Measurements from ENCODE around the gene CHST3. TPM values are rescaled to one million over a fixed set of nuclear protein-coding genes. Genes with fewer than 3 reads are reported as not detected.
A peak's percentile ranks its signal among the peaks of the same experiment; 100 is the strongest.

The CHST3 gene
- total RNA-seq, 1 experiment from 2014 or later = 7.5 TPM

DNA sequence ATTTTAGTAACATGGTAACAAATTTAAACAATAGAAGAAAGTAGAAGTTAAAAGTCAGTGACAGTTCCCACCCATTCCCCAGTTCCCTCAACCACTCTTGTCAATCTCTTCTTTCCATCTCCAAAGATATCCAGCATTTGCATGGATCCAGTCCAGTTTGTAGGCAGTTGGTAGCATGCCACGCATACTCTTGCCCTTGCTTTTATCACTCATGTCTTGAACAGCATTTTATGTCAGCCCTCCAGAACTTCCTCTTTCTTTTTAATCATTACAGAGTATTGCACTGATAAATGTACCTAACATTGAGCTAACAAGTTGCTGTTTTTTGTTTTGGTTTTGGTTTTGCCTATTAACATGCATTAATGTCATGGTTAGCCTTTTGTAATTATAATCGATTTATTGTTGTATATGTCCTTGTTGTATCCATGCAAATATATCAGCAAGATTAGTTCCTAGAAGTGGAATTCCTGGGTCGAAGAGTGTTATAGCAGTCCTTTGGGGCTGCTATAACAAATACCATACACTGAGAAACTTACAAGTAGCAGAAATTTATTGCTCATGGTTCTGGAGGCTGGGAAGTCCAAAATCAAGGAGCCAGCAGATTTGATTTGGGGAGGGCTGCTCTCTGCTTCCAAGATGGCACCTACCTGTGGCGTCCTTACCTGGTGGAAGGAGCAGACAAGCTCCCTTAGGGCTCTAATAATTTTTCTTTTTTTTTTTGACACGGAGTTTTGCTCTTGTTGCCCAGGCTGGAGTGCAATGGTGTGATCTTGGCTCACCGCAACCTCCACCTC is 25.7 kb downstream of the CHST3 start:
- no peak for DNase-seq (ENCODE audit: low read depth)

DNA sequence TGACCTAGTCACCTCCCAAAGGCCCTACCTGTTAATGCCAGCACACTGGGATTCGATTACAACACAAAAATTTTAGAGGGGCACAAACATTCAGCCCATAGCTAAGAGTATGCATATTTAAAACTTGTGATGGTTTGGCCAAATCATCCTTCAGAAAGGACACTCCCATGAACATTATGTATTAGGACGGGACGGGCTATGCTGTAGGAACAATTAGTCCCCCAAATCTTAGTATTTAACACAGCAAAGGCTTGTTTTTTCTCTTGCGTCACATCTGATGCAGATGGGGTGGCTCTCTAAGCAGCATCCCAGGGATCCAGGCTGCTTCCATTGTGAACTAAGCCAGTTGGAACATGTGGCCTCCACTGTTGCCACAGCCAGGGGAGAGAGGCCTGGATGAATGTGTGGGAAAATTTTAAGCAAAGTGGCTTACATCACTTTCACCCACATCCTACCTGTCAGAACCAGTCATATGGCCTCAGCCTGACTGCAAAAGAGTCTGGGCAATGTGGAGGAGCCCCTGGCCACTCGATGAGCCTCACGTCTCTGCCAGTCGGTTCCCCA is 26.6 kb downstream of the CHST3 start:
- DNase-seq (ENCODE audit: low read depth) = no peak

DNA sequence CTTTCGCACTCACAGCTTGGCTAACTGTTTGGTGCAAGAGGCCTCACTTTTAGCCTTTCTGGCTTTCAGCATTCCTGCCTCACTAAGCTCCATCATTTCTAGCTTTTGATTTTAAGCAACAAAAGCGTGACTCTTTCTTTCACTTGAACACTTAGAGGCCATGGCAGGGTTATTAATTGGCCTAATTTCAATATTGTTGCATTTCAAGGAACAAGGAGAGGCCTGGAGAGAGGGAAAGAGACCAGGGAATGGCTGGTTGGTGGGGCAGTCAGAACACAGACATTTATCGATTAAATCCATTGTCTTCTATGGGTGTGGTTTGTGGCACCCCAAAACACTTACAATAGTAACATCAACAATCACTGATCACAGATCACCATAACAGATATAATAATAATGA is 31.3 kb downstream of the CHST3 start:
- DNase-seq (ENCODE audit: low read depth) = no peak

DNA sequence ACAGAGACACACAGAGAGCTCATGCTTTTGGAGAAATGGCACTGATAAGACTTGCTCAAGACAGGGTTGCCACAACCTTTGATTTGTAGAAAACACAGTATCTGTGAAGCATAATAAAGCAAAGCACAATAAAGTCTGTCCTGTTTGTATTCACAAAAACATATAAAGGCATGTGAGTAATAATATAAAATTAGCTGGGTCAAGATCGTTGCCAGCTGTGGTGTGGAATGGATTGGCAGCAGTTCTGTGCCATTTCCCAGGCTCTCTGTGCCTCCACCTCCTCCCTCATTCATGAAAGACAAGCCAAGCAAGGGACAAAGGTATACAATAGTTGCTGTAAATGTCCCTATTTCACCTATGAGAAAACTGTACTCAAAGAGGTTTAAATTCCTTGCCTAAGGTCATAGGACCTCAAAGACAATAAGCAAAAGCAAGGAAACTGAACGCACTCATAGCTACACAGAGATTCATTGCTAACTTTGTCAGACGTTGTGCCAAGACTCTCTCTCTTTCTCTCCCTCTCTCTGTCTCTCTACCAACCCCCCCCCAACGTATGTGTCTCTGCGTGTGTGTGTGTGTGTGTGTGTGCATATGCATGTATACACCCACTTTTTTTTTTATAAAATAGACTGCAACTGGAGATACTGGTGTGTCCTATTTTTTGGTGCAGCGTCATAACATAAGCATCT is 31.8 kb downstream of the CHST3 start:
- DNase-seq (ENCODE audit: low read depth) = no peak

DNA sequence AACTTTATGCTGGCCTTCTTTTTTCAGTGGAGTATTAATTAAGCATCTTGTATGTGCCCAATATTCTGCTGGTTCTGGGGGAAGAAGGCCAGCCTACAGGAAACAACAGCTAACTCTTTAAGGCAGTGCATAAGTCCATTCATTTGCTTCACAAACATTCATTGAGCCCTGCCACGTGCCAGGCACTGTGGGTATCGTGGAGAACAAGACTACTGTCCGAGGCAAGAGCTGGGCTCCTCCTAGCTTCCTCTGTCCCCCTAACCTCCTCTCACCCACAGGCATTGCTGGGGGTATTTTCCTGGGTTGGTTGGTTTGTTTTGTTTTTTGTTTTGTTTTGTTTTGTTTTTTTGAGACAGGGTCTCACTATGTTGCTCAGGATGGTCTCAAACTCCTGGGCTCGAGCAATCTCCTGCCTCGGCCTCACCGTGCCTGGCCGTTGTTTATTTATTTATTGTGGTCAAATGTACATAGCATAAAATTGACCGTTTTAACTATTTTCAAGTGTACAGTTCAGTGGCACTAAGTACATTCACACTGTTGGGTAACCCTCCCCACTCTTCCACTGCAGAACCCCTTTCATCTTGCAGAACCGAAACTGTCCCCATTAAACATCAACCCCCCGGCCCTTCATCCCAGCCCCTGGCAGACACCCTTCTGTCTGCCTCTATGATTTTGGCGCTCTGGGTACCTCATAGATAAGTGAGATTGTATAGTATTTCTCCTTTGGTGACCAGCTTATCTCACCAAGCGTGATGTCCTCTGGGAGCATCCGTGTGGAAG is 32.6 kb downstream of the CHST3 start:
- DNase-seq (ENCODE audit: low read depth) = no peak

DNA sequence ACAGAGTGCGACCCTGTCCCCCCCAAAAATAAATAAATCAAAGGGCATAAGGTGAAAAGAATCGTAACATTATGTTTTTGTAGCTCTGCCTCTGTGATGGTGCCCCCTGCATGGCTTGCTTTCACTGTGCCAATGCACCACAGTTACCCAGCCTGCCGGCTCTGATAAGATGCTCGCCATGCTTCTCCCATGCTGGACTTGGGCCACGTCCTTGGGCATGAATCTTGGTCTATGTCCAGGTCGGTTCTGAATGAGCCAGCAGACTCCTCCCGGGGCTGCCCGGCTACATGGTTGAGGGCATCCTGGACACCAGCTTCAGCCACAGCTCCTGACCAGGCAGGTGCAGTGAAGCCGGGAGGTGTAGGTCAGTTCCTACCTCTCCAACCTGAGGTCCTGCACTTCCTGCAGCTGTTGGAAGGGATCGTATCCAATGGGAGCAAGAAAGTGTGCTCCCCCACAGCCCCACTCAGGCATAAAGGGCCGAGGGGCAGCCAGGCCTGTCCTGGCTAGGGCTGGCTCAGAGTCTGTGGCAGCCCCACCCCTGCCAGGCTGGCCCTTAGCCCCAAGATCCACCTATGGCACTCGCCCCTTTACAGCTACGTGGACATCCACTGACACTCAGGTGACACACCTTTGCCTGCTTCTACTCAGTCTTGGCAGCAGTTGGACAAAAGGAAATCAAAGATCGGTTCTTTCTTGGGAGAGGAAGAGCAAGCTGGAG is 34.1 kb downstream of the CHST3 start:
- DNase-seq (ENCODE audit: low read depth) = no peak

DNA sequence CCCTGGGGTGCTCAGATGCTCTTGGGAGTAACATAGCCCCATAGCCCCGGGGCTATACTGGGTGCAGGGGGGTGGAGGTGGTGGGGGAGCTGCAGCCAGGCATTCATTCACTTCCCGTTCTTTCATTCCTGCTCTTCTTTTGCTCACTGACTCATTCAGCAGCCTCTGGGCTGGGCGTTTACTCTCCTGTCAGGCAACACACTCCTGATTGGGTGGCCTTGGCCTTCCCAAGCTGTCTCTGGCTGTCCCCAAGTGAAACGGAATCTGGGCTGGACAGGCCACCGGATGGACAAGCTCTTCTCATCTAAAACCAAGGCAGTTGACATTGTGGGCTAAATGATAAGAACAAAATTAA is 34.6 kb downstream of the CHST3 start:
- DNase-seq (ENCODE audit: low read depth) = peak; percentile 69

DNA sequence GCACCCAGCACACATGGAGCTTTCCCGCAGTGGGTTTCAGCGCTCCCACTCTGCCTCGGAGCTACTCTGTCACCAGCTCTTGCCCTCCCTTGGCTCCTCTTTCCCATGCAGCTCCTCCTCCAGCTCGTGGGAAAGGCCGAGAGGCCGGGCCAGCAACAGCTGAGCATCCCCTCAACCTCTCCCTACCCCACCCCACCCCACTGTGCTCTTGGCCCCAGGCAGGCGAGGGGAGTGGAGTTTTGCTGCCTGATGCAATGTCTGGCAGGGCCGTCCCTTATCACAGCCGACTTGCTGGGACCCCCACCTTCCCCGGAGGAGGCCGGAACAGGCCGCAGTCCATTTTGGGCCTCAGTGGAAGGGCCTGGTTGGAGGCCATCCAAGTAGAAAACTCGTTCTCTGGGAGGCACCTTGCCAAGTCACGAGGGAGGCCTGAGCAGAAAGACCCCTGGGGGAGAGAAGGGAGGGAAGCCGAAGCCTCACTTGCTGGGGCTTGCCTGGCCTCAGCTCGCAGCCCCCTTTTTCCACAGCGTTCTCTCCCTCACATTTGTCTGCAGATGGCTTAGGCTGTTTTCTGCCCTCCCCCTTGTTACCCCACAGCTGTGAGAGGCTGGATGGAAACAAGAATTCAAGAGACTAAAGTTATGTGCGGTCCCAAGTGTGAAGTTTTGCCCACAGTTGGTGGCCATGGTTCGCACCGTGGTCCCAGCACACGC is 35.3 kb downstream of the CHST3 start:
- DNase-seq (ENCODE audit: low read depth) = peak; percentile 25

DNA sequence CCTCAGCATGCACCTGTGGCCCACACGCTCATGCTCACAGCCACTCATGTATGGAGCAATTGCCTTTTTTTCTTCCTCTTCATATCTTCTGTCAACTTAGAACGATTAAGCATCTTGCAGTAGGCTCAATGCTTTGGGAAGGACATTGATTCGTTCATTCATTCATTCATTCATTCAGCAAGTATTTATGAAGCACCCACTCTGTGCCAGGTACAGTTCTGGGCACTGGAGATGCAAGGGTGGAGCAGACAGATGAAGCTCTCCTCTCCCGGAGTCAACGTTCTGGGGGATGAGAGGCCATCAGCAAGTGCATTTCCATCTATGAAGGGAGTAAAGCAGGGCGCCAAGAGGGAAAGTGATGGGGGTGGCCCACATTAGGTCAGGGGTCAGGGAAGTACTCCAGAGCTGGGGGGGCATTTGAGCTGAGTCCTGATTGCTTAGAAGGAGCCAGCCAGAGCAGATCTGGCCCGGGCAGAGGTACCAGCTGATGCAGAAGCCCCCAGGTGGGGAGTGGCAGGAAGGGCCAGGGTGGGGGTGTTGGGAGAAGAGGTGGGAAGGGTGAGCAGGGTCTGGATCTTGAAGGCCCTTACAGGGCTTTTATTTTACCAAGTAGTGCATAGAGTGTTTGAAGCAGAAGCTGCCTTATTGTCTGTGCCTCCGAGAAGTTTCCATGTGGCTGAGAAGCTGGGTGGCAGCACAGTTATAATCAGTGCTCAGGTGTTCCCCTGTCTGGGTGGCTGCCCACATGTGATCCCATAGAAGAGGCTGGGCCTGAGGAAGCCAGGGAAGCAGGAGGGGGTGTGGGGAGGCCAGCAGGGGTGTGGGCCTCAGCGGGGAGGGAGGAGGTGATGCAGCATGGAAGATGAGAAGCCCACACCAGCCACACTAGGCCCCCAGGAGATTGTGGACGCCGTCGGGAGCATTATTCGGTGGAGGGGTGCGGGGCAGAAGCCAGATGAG is 36.2 kb downstream of the CHST3 start:
- DNase-seq (ENCODE audit: low read depth) = no peak

DNA sequence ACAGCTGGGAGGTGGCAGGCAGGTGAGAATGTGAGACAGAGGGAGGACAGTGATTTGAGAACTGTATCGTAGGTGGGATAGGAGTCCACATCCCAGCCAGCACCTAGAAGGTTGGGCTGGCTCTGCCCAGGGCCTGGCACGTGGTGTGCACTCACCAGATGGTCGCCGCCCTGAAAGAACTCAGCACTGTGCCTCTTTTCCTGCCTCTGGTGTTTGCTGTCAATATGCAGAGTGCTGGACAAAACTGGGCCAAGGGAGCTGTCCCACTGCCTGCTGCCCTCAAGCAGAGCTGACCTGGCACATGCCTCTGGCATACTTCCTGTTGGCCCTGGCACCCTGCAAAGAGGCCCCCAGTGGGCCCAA is 36.8 kb downstream of the CHST3 start:
- DNase-seq (ENCODE audit: low read depth) = no peak

DNA sequence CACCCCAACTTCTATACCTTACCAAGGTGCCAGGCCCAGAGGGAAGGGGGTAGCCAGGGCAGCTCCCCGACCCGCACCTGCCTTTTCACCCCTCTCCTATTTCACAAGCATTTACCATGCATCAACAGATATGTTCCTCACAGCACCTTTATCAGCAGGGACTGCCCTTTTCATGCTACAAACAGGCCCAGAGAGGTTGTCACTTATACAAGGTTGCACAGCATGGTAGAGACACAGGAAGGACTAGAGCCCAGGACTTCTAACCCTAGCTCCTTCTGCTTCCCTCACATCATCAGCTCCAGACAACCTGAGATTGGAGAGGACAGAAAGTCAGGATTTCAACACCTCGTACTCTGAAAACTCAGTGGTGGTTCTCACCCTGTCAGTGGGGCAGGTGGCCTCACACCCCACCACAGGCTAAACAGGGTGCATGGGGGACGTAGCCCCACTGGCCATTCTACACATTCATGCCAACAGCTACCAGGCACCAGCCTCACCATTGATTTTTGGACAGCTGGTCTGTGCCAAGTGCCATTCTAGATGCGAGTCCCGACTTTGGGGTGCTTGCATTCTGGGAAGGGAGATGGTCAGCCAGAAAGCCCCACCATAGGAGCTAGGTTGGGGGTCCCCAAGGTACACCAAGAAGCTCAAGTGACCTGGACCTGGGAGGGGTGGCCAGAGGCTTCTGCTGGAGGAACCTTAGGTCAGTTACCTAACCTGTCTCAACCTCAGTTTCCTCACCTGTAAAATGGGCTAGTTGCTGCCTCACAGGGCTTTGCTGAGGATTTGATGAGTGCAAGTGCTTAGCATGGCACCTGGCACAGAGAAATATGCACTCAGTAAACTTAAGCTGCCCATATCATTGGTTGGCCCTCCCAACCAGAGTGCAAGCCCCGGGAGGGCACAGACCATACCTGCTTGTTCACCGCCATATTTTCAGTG is 38.4 kb downstream of the CHST3 start:
- no peak for DNase-seq (ENCODE audit: low read depth)

DNA sequence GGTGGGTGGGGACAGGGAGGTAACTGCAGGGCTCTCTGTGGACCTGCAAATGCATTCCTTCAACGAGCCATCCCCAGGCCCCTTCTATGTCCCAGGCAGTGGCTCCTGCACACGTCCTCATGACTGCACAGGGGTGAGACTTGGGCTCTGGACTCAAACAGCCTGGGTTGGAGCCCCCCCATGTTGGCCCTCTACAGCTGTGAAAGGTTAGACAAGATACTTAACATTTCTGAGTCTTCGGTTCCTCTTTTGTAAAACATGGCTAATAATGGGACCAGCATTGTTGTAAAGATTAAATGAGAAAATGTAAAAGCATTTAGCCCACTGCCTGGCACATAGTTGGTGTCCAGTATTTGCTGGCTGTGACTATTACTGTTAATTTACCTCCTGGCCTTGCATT is 41.8 kb downstream of the CHST3 start:
- no peak for DNase-seq (ENCODE audit: low read depth)

DNA sequence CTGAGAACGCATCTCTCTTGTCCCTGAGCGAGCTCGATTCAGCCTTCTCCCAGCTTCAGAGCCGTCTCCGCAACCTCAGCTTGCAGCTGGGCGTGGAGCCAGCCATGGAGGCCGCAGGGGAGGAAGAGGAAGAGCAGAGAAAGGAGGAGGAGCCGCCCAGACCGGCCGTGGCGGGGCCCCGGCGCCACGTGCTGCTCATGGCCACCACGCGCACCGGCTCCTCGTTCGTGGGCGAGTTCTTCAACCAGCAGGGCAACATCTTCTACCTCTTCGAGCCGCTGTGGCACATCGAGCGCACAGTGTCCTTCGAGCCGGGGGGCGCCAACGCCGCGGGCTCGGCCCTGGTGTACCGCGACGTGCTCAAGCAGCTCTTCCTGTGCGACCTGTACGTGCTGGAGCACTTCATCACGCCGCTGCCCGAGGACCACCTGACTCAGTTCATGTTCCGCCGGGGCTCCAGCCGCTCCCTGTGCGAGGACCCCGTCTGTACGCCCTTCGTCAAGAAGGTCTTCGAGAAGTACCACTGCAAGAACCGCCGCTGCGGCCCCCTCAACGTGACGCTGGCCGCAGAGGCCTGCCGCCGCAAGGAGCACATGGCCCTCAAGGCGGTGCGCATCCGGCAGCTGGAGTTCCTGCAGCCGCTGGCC is 43.2 kb downstream of the CHST3 start:
- DNase-seq (ENCODE audit: low read depth) = no peak

DNA sequence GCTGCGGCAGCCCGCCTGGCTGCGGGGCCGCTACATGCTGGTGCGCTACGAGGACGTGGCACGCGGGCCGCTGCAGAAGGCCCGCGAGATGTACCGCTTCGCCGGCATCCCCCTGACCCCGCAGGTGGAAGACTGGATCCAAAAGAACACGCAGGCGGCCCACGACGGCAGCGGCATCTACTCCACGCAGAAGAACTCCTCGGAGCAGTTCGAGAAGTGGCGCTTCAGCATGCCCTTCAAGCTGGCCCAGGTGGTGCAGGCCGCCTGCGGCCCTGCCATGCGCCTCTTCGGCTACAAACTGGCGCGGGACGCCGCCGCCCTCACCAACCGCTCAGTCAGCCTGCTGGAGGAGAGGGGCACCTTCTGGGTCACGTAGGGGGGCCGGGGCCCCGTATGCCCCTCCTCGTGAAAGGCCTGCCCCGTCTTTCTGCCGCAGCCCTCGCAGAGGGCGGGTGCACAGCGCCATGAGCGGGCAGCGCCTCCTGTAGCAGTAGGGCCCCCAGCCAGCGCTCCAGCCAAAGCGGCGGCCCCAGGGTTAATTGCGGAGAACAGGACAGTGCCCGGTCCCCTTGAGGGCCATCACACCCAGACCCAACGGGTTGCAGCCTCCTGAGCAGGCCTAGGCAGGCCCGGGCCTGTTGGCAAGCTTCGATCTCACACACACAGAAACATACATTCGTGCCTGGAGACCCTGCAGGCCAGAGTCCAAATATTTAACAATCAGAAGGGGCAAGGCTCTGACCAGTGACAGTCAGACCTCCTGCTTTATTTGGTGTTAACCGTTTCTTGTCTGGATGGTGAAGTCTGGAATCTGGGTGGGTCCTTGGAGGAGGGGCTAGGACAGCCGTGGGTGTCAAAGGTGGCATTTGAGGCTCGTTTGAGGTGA is 44.1 kb downstream of the CHST3 start:
- DNase-seq (ENCODE audit: low read depth) = no peak

DNA sequence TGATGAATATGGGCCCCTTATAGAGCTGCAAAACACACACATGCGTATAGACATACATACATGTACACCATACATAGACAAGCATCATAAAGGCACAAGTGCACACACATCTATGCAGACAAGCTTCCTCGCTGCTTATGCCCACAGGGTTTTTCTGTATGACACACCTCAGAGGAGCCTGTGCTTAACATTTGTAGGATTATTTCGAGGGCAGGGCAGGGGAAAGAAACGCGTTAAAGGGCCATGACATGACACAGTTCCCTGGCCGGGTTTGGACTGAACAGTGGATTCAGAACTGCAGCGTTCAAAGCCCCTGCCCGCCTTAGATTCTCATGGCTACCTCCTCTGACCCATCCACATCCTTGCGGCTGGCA is 44.8 kb downstream of the CHST3 start:
- no peak for DNase-seq (ENCODE audit: low read depth)

DNA sequence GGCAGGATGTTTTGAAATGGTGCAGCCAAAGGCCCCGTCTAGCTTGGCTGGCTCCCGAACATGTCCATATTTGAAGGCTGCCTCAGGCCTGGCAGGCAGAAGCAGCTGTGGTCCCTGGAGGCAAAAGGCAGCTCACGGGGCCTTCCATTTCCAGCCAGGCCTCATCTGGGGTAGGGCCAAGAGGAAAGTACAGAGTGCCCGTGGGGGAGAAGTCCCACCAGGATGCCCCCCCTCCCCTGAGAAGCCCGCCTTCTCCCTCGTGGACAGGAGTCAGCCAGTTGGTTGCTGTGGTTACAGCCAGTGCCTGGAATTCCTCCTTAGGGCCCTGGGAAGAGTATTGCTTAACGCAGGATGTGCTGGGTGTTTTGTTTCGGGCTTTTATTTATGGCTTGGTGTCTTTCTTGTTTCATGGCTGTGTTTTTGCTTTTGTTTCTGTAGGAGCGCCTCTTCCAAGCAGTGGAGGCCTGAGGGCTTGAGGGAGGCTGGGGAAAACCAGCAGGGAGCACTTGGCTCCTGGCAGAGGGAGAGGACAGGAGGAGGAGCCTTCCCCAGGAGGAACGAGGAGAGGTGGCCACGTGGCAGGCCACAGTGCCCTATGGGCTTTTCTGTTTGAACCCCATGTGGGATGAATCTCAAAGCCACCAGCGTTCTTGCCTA is 45.4 kb downstream of the CHST3 start:
- DNase-seq (ENCODE audit: low read depth) = peak; percentile 79

Measured in Daoy (cell line).